ENCODE data around the gene USP9X.

DNA sequence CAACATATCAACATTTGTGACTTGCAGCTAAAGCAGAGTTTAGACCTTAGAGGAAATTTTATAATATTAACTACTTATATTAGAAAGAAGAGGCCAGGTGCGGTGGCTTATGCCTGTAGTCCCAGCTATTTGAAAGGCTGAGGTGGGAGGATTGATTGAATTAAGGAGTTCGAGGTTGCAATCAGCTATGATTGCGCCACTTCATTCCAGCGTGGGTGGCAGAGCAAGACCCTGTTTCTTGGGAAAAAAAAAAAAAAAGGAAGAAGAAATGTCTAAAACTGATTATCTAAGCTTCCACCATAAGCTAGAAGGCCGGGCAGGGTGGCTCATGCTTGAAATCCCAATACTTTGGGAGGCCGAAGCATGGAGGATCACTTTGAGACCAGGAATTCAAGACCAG is 42.0 kb upstream of the USP9X start:
- TF ChIP-seq POLR2AphosphoS5 (IDR thresholded peaks at IDR 0.05), result no peak
- no peak for TF ChIP-seq POLR2A (IDR thresholded peaks at IDR 0.05)
- TF ChIP-seq, protein P1, sequence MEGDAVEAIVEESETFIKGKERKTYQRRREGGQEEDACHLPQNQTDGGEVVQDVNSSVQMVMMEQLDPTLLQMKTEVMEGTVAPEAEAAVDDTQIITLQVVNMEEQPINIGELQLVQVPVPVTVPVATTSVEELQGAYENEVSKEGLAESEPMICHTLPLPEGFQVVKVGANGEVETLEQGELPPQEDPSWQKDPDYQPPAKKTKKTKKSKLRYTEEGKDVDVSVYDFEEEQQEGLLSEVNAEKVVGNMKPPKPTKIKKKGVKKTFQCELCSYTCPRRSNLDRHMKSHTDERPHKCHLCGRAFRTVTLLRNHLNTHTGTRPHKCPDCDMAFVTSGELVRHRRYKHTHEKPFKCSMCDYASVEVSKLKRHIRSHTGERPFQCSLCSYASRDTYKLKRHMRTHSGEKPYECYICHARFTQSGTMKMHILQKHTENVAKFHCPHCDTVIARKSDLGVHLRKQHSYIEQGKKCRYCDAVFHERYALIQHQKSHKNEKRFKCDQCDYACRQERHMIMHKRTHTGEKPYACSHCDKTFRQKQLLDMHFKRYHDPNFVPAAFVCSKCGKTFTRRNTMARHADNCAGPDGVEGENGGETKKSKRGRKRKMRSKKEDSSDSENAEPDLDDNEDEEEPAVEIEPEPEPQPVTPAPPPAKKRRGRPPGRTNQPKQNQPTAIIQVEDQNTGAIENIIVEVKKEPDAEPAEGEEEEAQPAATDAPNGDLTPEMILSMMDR (IDR thresholded peaks at IDR 0.05), result no peak

Data from transverse colon (tissue), 4 donors.